Stimulated activated CD4-positive, alpha-beta T cell treated with anti-CD3 and anti-CD28 coated beads, Interleukin-12 subunit alpha, Interleukin-12 subunit beta, amount 100 ng/mL, for 24 hours (primary cell): Measurements from ENCODE around the gene RIPK3.
A peak's percentile ranks its signal among the peaks of the same experiment; 100 is the strongest.

Source experiments
- DNase-seq, 2 experiments: peaks; one replicate each; pipeline ENCODE4 v3.0.0-alpha.2; 2020; ENCODE audit warnings: low read depth in 2 of 2

Gene RIPK3

GRCh38 chr14:24322672-24323071, 17.1 kb downstream of the RIPK3 start:
- no peak for DNase-seq

- no peak for DNase-seq
Measured at GRCh38 chr14:24321212-24321975, 18.4 kb downstream of the RIPK3 start.

- DNase-seq = no peak
Measured at GRCh38 chr14:24317141-24317928, 22.5 kb downstream of the RIPK3 start.

GRCh38 chr14:24316597-24316950, 23.2 kb downstream of the RIPK3 start:
- DNase-seq = no peak

- no peak for DNase-seq
Measured at GRCh38 chr14:24315807-24316596, 23.8 kb downstream of the RIPK3 start.

- no peak for DNase-seq
Measured at GRCh38 chr14:24315243-24315806, 24.5 kb downstream of the RIPK3 start.

- DNase-seq = no peak
Measured at GRCh38 chr14:24314377-24315193, 25.2 kb downstream of the RIPK3 start.

- no peak for DNase-seq
Measured at GRCh38 chr14:24313913-24314312, 25.9 kb downstream of the RIPK3 start.

- DNase-seq = no peak
Measured at GRCh38 chr14:24312736-24313507, 26.9 kb downstream of the RIPK3 start.

- DNase-seq = no peak
Measured at GRCh38 chr14:24311837-24312615, 27.8 kb downstream of the RIPK3 start.

GRCh38 chr14:24310646-24311604, 28.9 kb downstream of the RIPK3 start, which contains the start of gene LTB4R:
Gene LTB4R (plus strand): TSS chr14:24311502. CDS start chr14:24315652, 4,150 bp downstream.
- DNase-seq = peak in 1 of 2 experiments; percentile 32

GRCh38 chr14:24310265-24310645, 29.5 kb downstream of the RIPK3 start:
- DNase-seq = no peak

GRCh38 chr14:24309538-24310264, 30.1 kb downstream of the RIPK3 start, which contains the start of gene LTB4R2:
Gene LTB4R2 (plus strand): TSS chr14:24310140. CDS start chr14:24310665, 525 bp downstream.
- DNase-seq = no peak

- no peak for DNase-seq
Measured at GRCh38 chr14:24308342-24309124, 31.3 kb downstream of the RIPK3 start.

- no peak for DNase-seq
Measured at GRCh38 chr14:24307575-24308341, 32.0 kb downstream of the RIPK3 start, which contains the start of gene CIDEB. Gene CIDEB (minus strand): TSS chr14:24307977. CDS start chr14:24307858, 119 bp downstream.

GRCh38 chr14:24307156-24307574, 32.6 kb downstream of the RIPK3 start:
- DNase-seq = no peak
